Aorta (tissue), 5 donors: ENCODE measurements around the gene FGD6. TPM values are rescaled to one million over a fixed set of nuclear protein-coding genes. Genes with fewer than 3 reads are reported as not detected.

ENCODE experiments used
- ATAC-seq: fragments of 200-7000 bp; cut with Tn5 transposase; one replicate; pipeline ENCODE4 v1.9.1; 2022; ENCODE audit warnings: moderate library complexity; ENCODE audit not compliant: low FRiP score
- DNase-seq, 2 donors: peaks; one replicate each; pipeline ENCODE4 v3.0.0-alpha.2; 2020
- H3K27ac ChIP-seq, 2 donors: one replicate each; pipeline ENCODE4 v1.5.1; 2013; ENCODE audit warnings: low read length in 2 of 2, mild to moderate bottlenecking in 2 of 2, moderate library complexity in 2 of 2, control low read depth in 1 of 2, inconsistent platforms in 1 of 2, low read depth in 1 of 2
- H3K27me3 ChIP-seq, 2 donors: one replicate each; pipeline ENCODE4 v1.6.1; 2013; ENCODE audit warnings: control low read depth in 1 of 2, low read length in 1 of 2, mild to moderate bottlenecking in 1 of 2, moderate library complexity in 1 of 2; ENCODE audit not compliant: insufficient read depth in 2 of 2, control insufficient read depth in 1 of 2
- H3K36me3 ChIP-seq, 2 donors: one replicate each; pipeline ENCODE4 v1.6.1; 2013; ENCODE audit warnings: control low read depth in 1 of 2, low read length in 1 of 2, mild to moderate bottlenecking in 1 of 2; ENCODE audit not compliant: insufficient read depth in 2 of 2, control insufficient read depth in 1 of 2
- H3K4me1 ChIP-seq, 2 donors: one replicate each; pipeline ENCODE4 v1.6.1; 2013; ENCODE audit warnings: low read length in 2 of 2, control low read depth in 1 of 2, mild to moderate bottlenecking in 1 of 2, moderate library complexity in 1 of 2; ENCODE audit not compliant: insufficient read depth in 2 of 2, control insufficient read depth in 1 of 2
- H3K4me3 ChIP-seq, 2 donors: one replicate each; pipeline ENCODE4 v1.5.1; 2013; ENCODE audit warnings: low read length in 2 of 2, control low read depth in 1 of 2, mild to moderate bottlenecking in 1 of 2
- H3K9me3 ChIP-seq: one replicate; pipeline ENCODE4 v1.6.1; 2013; ENCODE audit warnings: mild to moderate bottlenecking, low read length; ENCODE audit not compliant: control insufficient read depth
- WGBS, 2 donors: extraction: QIAGEN DNeasy Blood & Tissue Kit; methylation state at CpG; one replicate each; pipeline ENCODE4 v1.1.7; 2013; 5-methylcytosine and 5-hydroxymethylcytosine counted together
- intact Hi-C, 2 donors: fragments of 100-400 bp; cut with DNase I; formaldehyde crosslinking; loops; one replicate each; pipeline versions ENCODE4 v1.14.2 to v1.15.0; 2022
- polyA plus RNA-seq, 2 donors: library from polyadenylated mRNA; stranded (reverse); fragments of 200-250 nt; gene quantifications; one replicate each; pipeline ENCODE4 v1.2.3, GENCODE V29; 2013
- total RNA-seq, 2 donors: library from RNA; stranded (reverse); fragmentation: NEBNext Ultra II Directional; extraction: Animal tissue kit (Norgen Biotek cat#: 25700); gene quantifications; one replicate each; pipeline ENCODE4 v1.2.1, GENCODE V29; 2021
- donor health status: healthy with polysubstance abuse.
- donor health status: Bipolar disorder and iron deficiency.
- donor health status: DM: no; HTN: no; CAD: no.
- donor health status: DM: no; HTN: no; CAD: no.
- donor health status: DM: yes; HTN: yes; CAD: no.

Gene FGD6
- total and polyA plus RNA-seq, 4 donors, result 0.95 to 15.5 (median 5.1) TPM

DNA sequence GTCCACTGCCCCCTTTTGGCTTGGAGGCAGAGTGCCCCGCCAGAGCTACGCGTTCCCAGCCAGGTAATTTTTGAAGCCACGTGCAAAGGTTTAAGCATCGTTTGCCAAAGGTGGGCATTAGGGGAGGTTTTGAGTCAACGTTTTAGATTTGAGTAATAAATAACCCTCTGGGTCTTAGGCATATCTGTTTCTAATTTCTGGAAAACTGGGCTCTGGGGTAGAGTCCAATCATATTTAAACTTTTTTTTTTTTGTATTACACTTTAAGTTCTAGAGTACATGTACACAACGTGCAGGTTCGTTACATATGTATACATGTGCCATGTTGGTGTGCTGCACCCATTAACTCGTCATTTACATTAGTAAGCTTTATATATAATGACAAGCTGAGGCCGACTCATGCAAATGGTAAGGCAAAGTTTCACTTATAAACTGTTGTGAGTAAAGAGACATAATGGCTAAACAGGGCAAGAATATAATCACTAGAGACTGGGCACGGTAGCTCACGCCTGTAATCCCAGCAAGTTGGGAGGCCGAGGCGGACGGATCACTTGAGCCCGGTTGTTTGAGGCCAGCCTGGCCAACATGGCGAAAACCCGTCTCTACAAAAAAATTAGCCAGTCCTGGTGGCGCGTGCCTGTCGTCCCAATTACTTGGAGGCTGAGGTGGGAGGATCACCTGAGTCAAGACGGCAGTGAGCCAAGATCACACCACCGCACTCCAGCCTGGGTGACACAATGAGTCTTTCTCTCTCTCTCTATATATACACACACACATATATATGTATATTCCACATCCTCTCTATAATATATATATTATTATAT, 143.4 kb downstream of the FGD6 start:
- Histone ChIP-seq H3K27me3 (no peaks in the 10 kb centered on the region), H3K27ac (peak overlapping the region in 1 of 2 donors; percentile 54), H3K36me3 (no peaks in the 10 kb centered on the region), H3K4me1 (peaks cover 2% of the 10 kb centered on the region in 2 donors), H3K9me3 (no peaks in the 10 kb centered on the region), H3K4me3 (no peak overlapping the region)
- intact Hi-C loops, result loop anchor here in 1 of 2 donors (2.0 kb wide), 2 partner anchors 143 to 263 kb away; partner anchors contain the start of genes FGD6 and VEZT
- no peak for ATAC-seq
- DNase-seq, result no peak
- 61 to 65% methylated on average over 23 of the region's 23 CpGs for WGBS, 2 donors

DNA sequence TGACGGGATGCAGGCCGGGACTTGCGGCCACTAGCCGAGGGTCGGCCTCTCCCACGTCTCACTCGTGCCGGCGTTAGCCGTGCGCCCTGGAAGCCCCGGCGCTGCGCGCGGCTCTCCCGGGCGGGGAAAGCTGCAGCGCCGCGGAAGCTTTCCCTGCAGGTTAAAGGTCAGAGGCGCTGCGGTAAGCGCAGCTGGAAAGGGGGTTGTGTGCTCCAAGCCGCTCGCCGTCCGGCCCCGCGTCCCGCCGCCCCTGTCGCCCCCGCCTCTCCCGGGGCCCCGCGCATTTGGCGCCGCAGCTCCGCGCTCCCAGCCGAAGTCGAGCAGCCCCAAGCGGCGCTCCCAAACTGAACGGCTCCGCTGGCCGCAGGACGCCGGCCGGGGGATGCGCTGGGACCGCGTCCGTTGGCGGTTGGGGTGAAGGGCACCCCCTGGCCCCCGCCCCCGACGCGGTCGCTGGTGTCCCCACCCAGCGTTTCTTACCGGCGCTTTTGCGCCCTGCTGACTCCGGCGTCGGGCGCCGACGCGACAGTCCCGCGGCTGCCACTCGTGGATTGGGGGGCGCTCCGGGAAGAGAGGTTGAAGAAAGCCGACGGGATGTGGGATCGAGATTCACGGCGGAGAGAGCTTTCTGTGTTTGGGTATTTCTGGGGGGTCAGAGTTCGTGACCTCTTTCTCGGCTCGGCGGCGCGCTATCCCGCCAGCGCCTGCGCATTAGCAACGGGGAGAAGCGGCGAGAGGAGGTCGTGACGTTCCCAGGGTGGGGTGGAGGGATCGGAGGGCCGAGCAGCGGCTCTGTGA, 144.2 kb downstream of the FGD6 start, which contains the start of gene NR2C1:
Gene NR2C1, minus strand, starts transcription at position 719 of the 798 bp plus-strand sequence. CDS start 6,234 bp downstream, outside the sequence.
- Histone ChIP-seq H3K4me1 (peaks cover 2% of the 10 kb centered on the region in 2 donors), H3K4me3 (peak within 1 kb of the TSS; percentile 76 to 91), H3K36me3 (no peaks in the 10 kb centered on the region), H3K9me3 (no peaks in the 10 kb centered on the region), H3K27me3 (no peaks in the 10 kb centered on the region), H3K27ac (peak within 1 kb of the TSS in 1 of 2 donors; percentile 77)
- DNase-seq (peak; percentile 96), ATAC-seq (peak; percentile 96)
- 0% methylated on average over 83 to 99 of the region's 99 CpGs for WGBS, 2 donors
- intact Hi-C loops, result loop anchor here in 1 of 2 donors (2.0 kb wide), 2 partner anchors 144 to 264 kb away; partner anchors contain the start of genes FGD6 and VEZT

DNA sequence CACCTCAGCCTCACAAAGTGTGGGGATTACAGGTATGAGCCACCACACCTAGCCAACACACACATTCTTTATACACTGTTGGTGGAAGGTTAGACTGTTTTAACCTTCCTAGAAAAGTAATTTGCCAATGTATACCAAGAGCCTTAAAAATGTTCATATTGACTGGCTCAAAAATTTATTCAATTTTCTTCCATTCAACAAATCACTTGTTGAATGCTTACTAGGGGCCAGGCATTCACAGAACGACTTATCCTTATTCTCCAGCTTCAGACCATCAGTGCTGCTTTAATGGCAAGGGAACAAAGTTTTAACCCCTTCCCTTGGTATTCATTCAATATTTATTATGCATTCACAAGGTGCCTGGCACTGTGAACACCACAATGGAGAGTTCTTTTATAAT, 146.9 kb downstream of the FGD6 start:
- H3K4me3 ChIP-seq, result no peak overlapping the region
- ATAC-seq, result no peak
- H3K36me3 ChIP-seq, result no peaks in the 10 kb centered on the region
- H3K27ac ChIP-seq, result no peak overlapping the region
- H3K27me3 ChIP-seq, result no peaks in the 10 kb centered on the region
- no peak for DNase-seq
- 77 to 84% methylated on average over 1 of the region's 1 CpG for WGBS, 2 donors
- peaks cover 0 to 2% of the 10 kb centered on the region in 2 donors for H3K4me1 ChIP-seq
- H3K9me3 ChIP-seq, result no peaks in the 10 kb centered on the region
- intact Hi-C loops, result no loop called here

GRCh38 chr12:95066091-95066855, 151.0 kb downstream of the FGD6 start:
- 85 to 88% methylated on average over 7 of the region's 7 CpGs for WGBS, 2 donors
- intact Hi-C loops, result no loop called here
- Histone ChIP-seq H3K27ac (no peak overlapping the region), H3K4me1 (no peaks in the 10 kb centered on the region), H3K4me3 (no peak overlapping the region), H3K9me3 (no peaks in the 10 kb centered on the region), H3K27me3 (no peaks in the 10 kb centered on the region), H3K36me3 (peaks cover 0 to 2% of the 10 kb centered on the region in 2 donors)
- ATAC-seq (no peak), DNase-seq (no peak)

DNA sequence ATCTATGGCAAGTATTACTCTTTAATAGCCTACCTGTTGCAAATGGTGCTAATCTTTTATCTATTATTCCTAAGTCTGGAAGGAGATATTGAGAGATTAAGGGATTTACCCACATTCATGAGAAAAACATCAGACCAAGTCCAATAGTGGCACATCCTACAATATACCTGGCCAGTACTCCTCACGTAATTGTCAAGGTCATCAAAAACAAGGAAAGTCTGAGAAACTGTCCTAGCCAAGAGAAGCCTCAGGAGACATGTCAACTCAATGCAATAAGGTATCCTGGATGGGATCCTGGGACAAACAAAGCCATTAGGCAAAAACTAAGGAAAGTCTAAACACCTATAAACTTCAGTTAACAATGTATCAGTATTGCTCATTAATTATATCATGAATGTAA, 156.3 kb downstream of the FGD6 start:
- WGBS, 2 donors, result 88 to 94% methylated on average over 1 of the region's 1 CpG
- no peak overlapping the region for H3K27ac ChIP-seq
- ATAC-seq, result no peak
- peaks cover 2 to 5% of the 10 kb centered on the region in 2 donors for H3K36me3 ChIP-seq
- H3K4me1 ChIP-seq, result no peaks in the 10 kb centered on the region
- H3K27me3 ChIP-seq, result no peaks in the 10 kb centered on the region
- no peaks in the 10 kb centered on the region for H3K9me3 ChIP-seq
- no peak for DNase-seq
- H3K4me3 ChIP-seq, result no peak overlapping the region
- intact Hi-C loops, result no loop called here

DNA sequence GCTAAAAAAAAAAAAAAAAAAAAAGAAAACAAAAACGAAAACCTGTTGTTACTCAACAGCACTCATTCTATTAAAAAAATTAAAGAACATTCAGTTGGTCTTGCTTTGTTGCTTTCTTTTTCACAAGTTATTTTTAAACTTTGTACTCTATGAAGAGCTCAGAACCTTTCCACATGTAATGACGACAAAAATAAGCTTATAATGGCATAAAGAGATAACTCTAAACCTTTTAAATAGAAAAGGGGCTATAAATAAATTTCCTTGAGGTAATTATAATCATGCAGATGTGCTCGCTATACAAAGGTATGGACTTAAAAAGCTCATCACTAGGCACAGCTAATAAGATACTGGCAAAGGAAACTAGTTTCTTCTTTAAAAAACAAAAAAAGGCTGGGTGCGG, 157.3 kb downstream of the FGD6 start:
- no peak for ATAC-seq
- no peak overlapping the region for H3K4me3 ChIP-seq
- H3K27ac ChIP-seq, result no peak overlapping the region
- no peaks in the 10 kb centered on the region for H3K9me3 ChIP-seq
- WGBS, 2 donors, result 89 to 91% methylated on average over 4 of the region's 4 CpGs
- H3K27me3 ChIP-seq, result no peaks in the 10 kb centered on the region
- DNase-seq, result no peak
- intact Hi-C loops, result no loop called here
- H3K4me1 ChIP-seq, result no peaks in the 10 kb centered on the region
- H3K36me3 ChIP-seq, result peaks cover 2 to 5% of the 10 kb centered on the region in 2 donors

- ATAC-seq, result no peak
- 96 to 98% methylated on average over 3 of the region's 3 CpGs for WGBS, 2 donors
- Histone ChIP-seq H3K4me3 (no peak overlapping the region), H3K4me1 (no peaks in the 10 kb centered on the region), H3K27ac (no peak overlapping the region), H3K27me3 (no peaks in the 10 kb centered on the region), H3K36me3 (peaks cover 2 to 7% of the 10 kb centered on the region in 2 donors), H3K9me3 (no peaks in the 10 kb centered on the region)
- intact Hi-C loops, result no loop called here
- no peak for DNase-seq
Measured at GRCh38 chr12:95057424-95057823, 159.8 kb downstream of the FGD6 start.

- ATAC-seq (no peak), DNase-seq (no peak)
- no peaks in the 10 kb centered on the region for H3K27me3 ChIP-seq
- H3K27ac ChIP-seq, result no peak overlapping the region
- intact Hi-C loops, result no loop called here
- H3K4me3 ChIP-seq, result no peak overlapping the region
- 87 to 93% methylated on average over 2 of the region's 2 CpGs for WGBS, 2 donors
- H3K36me3 ChIP-seq, result peaks cover 3% of the 10 kb centered on the region in 2 donors
- H3K4me1 ChIP-seq, result no peaks in the 10 kb centered on the region
- H3K9me3 ChIP-seq, result no peaks in the 10 kb centered on the region
Measured at GRCh38 chr12:95055057-95055456, 162.2 kb downstream of the FGD6 start.
